ENCODE results near the gene TSHR.
A peak's percentile ranks its signal among the peaks of the same experiment; 100 is the strongest.
"Not testable (repeated sequence)": the region's sequence is repeated elsewhere in the genome, so short reads cannot be mapped to it uniquely, and the experiment has no call there.

Gene TSHR

DNA sequence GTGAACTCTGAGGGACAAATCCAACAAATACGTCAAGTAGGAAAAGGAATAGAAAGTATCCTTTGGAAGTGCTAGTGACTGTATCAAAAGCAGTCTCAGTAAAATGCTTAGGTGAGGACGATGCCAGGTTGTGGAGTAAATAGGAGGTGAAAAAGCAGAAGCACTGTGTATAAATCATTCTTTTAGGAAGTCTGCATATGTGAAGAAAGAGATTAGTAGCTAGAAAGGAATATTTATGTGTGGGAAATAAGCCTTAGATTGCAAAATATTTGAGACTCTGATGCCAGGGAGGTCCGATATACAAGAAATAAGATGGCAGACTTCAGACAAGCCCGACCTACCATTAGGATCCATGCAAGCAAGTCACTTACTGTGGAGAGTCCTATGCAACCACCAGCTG lies 21.7 kb upstream of the TSHR start:
- H3K4me1 Mint-ChIP-seq: peaks cover 46% of the 10 kb centered on the region
- peak overlapping the region; percentile 80 for H3K27ac Mint-ChIP-seq (ENCODE audit: low read depth)
- no peak for DNase-seq (ENCODE audit: low spot score in 2 of 2)

DNA sequence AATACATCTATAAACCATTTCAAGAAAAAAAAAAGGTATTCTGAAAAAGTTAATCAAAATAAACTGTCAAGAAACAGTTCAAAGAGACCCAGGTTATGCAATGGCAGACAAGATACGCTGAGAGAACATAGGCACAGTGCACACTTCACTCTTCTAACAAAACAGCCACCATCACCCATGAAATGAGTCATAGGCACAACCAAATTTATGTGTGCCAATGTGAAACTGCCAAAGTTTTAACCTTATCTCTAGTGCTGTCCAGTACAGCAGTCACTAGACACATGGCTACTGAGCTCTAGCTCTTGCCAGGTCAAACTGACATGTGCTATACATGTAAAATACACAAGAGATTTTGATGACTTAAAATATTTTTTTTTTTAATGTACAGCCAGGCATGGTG lies 15.3 kb upstream of the TSHR start:
- DNase-seq (ENCODE audit: low spot score in 2 of 2): no peak
- Mint-ChIP-seq H3K9me3 (no peaks in the 10 kb centered on the region), H3K36me3 (ENCODE audit: insufficient read depth) (peaks cover 4% of the 10 kb centered on the region), H3K27ac (ENCODE audit: low read depth) (no peak overlapping the region), H3K4me3 (no peak overlapping the region), H3K4me1 (peaks cover 28% of the 10 kb centered on the region), H3K27me3 (no peaks in the 10 kb centered on the region)
- peak; percentile 30 for ATAC-seq (replicated peaks; ENCODE audit: extremely low read depth, poor library complexity, severe bottlenecking)

More for the DNA sequence above, 21.7 kb upstream of the TSHR start:
- Mint-ChIP-seq H3K27me3 (no peaks in the 10 kb centered on the region), H3K4me3 (no peak overlapping the region), H3K36me3 (ENCODE audit: insufficient read depth) (peaks cover 12% of the 10 kb centered on the region), H3K9me3 (no peaks in the 10 kb centered on the region)
- ATAC-seq (replicated peaks; ENCODE audit: extremely low read depth, poor library complexity, severe bottlenecking): no peak

DNA sequence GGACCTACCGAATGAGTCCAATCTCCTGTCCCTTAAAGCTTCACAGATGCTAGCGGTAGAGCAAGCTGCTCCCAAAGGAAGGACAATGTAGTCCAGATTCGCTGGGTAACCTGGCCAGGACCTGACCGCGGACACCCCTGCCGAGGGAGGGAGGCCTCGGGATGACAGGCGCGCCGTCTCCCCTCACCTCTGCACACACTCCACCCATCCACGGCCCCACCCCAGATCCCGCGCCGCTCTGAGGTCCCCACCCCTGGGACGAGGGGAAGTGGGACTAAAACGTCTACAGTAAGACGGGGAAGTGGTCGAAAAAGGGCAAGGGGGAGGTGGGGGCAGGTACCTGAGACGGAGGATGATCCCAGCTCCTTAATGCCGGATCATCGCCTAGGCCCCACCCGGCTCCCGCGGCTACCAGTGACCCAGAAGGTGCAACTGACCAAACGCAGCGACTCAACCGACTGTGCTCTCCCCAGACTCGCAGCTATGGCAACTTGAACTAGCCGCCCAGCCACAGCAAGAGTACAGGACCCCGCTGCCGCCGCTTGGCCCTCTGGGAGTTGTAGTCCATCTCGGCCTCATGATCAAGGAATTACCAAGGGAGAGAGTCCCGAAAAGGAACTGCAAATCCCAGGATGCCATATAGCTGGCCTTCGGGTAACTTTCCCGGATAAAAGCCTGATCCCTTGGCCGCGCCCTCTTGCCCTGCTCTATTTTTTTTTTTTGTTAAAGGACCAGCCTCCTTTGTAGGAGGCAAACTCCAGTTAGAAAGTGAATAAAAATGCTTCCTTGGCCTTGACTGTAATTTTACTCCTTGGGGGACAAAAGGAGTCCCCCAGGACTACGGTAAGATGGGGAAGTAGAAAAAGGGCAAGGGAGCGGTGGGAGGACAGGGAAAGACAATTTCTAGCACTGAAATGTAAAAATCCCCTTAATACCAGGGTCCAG lies 13.9 kb upstream of the TSHR start, which contains the start of gene CEP128:
TSS of gene CEP128 (minus strand) at position 498 of the 945 bp plus-strand sequence.
- ATAC-seq (replicated peaks; ENCODE audit: extremely low read depth, poor library complexity, severe bottlenecking) (peak; percentile 82), DNase-seq (ENCODE audit: low spot score in 2 of 2) (peak; percentile 63 to 64)
- no peaks in the 10 kb centered on the region for H3K9me3 Mint-ChIP-seq
- H3K4me3 Mint-ChIP-seq: peak within 1 kb of the TSS; percentile 85
- H3K27ac Mint-ChIP-seq (ENCODE audit: low read depth): peak within 1 kb of the TSS; percentile 89
- no peaks in the 10 kb centered on the region for H3K27me3 Mint-ChIP-seq
- peaks cover 2% of the 10 kb centered on the region for H3K36me3 Mint-ChIP-seq (ENCODE audit: insufficient read depth)
- H3K4me1 Mint-ChIP-seq: peaks cover 28% of the 10 kb centered on the region

DNA sequence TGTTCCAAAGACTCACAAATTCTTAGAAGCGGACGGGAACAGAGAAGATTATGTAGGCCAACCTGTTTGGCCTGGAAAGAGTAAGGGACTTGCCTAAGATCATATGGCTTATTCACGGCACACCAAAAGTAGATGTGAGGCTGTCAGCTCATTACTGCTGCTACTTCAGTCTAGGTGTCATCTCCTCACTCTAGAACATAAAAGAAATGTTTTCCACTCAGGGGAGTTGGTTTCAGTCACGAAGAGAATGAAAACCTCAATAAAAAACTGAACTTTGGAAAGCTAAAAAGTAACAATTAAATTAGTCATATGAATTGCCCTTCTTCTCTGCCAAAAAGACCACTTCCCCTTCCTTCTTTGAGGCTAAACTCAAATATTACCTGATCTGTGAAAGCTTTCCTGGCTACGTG lies 13.2 kb upstream of the TSHR start:
- H3K27me3 Mint-ChIP-seq: no peaks in the 10 kb centered on the region
- H3K36me3 Mint-ChIP-seq (ENCODE audit: insufficient read depth): peaks cover 2% of the 10 kb centered on the region
- ATAC-seq (replicated peaks; ENCODE audit: extremely low read depth, poor library complexity, severe bottlenecking): peak; percentile 67
- H3K4me3 Mint-ChIP-seq: peak overlapping the region; percentile 85
- peak overlapping the region; percentile 89 for H3K27ac Mint-ChIP-seq (ENCODE audit: low read depth)
- H3K4me1 Mint-ChIP-seq: peaks cover 28% of the 10 kb centered on the region
- DNase-seq (ENCODE audit: low spot score in 2 of 2): no peak
- no peaks in the 10 kb centered on the region for H3K9me3 Mint-ChIP-seq

DNA sequence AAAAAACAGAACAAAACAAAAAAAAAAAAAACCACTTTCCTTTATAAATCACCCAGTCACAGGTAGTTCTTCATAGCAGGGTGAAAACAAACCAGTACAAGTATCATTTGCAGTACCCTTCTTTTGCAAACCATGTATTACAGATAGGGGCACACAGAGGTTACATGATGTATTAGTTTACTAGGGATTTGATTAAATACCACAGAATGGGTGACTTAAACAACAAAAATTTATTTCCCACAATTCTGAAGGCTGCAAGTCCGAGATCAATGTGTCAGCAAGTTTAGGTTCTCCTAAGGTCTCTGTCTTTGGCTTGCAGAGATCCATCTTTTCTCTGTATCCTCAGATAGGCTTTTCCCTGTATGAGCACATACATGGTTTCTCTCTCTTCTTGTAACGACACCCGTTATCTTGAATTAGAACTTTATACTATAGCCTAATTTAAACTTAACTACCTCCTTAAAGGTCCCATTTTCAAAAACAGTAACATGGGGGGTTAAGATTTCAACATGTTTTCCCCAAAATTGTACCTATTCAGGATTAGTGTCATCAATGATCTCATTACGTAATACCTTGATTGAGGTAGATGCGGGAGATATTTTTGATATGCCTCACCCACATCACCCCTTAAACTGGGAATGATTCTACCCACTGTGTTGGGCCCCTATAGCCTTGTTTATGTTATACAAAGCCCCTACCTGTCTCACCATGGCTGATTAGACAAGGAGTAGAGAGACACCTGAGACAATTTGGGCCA lies 10.4 kb upstream of the TSHR start:
- no peak for ATAC-seq (replicated peaks; ENCODE audit: extremely low read depth, poor library complexity, severe bottlenecking)
- peaks cover 22% of the 10 kb centered on the region for H3K4me1 Mint-ChIP-seq
- H3K27me3 Mint-ChIP-seq: no peaks in the 10 kb centered on the region
- H3K9me3 Mint-ChIP-seq: no peaks in the 10 kb centered on the region
- H3K36me3 Mint-ChIP-seq (ENCODE audit: insufficient read depth): peaks cover 4% of the 10 kb centered on the region
- H3K27ac Mint-ChIP-seq (ENCODE audit: low read depth): no peak overlapping the region
- H3K4me3 Mint-ChIP-seq: no peak overlapping the region
- DNase-seq (ENCODE audit: low spot score in 2 of 2): no peak

DNA sequence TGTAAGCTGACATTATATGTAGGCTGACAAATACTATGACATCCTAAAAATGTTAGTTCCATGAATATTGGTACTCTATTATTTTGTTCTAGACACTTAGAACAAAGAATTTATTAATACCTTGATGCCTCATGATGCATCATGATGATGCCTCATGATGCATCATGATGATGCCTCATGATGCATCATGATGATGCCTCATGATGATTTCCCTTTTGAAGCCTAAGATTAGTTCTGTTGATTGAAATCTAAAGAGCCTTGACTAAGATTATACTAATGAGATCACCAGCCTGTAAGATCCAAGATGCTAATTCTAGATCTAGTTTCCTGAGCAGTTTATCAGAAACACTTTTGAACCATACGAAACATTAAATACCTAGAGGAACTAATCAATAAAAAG lies 9.2 kb upstream of the TSHR start:
- H3K9me3 Mint-ChIP-seq: no peaks in the 10 kb centered on the region
- H3K4me1 Mint-ChIP-seq: peaks cover 16% of the 10 kb centered on the region
- H3K27ac Mint-ChIP-seq (ENCODE audit: low read depth): no peak overlapping the region
- ATAC-seq (replicated peaks; ENCODE audit: extremely low read depth, poor library complexity, severe bottlenecking) (no peak), DNase-seq (ENCODE audit: low spot score in 2 of 2) (no peak)
- H3K36me3 Mint-ChIP-seq (ENCODE audit: insufficient read depth): peaks cover 4% of the 10 kb centered on the region
- no peaks in the 10 kb centered on the region for H3K27me3 Mint-ChIP-seq
- no peak overlapping the region for H3K4me3 Mint-ChIP-seq

DNA sequence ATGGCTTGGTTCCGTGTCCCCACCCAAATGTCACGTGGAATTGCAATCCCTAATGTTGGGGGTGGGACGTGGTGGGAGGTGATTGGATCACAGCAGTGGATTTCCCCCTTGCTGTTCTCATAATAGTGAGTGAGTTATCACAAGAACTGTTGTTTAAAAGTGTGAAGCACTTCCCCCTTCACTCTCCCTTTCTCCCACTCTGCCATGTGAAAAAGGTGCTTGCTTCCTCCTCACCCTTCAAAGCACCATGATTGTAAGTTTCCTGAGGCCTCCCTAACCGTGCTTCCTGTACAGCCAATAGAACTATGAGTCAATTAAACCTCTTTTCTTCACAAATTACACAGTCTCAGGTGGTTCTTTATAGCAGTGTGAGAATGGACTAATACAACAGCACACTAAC lies 8.6 kb upstream of the TSHR start:
- H3K36me3 Mint-ChIP-seq (ENCODE audit: insufficient read depth): peaks cover 4% of the 10 kb centered on the region
- no peaks in the 10 kb centered on the region for H3K9me3 Mint-ChIP-seq
- H3K4me1 Mint-ChIP-seq: peaks cover 13% of the 10 kb centered on the region
- H3K27me3 Mint-ChIP-seq: no peaks in the 10 kb centered on the region
- no peak overlapping the region for H3K4me3 Mint-ChIP-seq
- no peak overlapping the region for H3K27ac Mint-ChIP-seq (ENCODE audit: low read depth)
- DNase-seq (ENCODE audit: low spot score in 2 of 2): no peak
- ATAC-seq (replicated peaks; ENCODE audit: extremely low read depth, poor library complexity, severe bottlenecking): no peak

DNA sequence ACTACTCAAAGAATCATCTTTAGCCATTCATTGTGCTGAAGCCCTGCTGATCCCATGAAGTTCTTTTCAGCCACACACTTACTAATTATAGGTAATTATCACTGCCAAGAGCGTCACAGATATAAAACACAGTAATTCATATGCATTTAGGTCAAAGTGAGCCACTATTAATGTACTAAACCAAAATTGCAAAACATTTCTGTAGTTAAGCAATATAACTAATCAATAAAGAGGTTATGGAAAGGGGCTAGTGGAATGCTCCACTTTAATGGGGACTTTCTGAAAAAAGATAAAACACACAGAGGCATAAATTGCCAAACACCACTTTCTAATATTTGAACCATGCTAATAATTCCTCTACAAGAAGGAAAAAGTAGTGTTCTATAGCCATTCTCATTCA lies 7.1 kb upstream of the TSHR start:
- Mint-ChIP-seq H3K27me3 (no peaks in the 10 kb centered on the region), H3K27ac (ENCODE audit: low read depth) (no peak overlapping the region), H3K36me3 (ENCODE audit: insufficient read depth) (peaks cover 2% of the 10 kb centered on the region), H3K4me3 (no peak overlapping the region), H3K9me3 (no peaks in the 10 kb centered on the region), H3K4me1 (no peaks in the 10 kb centered on the region)
- DNase-seq (ENCODE audit: low spot score in 2 of 2): no peak
- no peak for ATAC-seq (replicated peaks; ENCODE audit: extremely low read depth, poor library complexity, severe bottlenecking)

DNA sequence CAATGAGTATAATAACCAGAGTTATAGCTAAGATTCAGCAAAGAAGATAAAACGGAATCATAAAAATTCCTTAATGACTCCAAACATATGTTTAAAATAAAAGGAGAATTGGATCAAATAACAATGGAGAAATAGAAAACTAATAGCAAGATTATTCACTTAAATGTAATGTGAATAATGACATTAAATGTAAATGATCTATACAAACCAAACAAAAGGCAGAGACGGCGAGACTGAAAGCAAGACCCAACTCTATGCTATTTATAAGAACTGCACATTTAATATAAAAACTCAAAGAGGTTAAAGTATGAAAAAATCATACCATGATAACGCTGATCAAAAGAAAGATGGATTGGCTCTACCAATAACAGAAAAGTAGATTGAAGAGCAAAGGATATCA lies 3.9 kb upstream of the TSHR start:
- no peak overlapping the region for H3K4me3 Mint-ChIP-seq
- DNase-seq (ENCODE audit: low spot score in 2 of 2) (no peak), ATAC-seq (replicated peaks; ENCODE audit: extremely low read depth, poor library complexity, severe bottlenecking) (no peak)
- no peaks in the 10 kb centered on the region for H3K9me3 Mint-ChIP-seq
- peaks cover 2% of the 10 kb centered on the region for H3K36me3 Mint-ChIP-seq (ENCODE audit: insufficient read depth)
- no peak overlapping the region for H3K27ac Mint-ChIP-seq (ENCODE audit: low read depth)
- no peaks in the 10 kb centered on the region for H3K27me3 Mint-ChIP-seq
- peaks cover 14% of the 10 kb centered on the region for H3K4me1 Mint-ChIP-seq

DNA sequence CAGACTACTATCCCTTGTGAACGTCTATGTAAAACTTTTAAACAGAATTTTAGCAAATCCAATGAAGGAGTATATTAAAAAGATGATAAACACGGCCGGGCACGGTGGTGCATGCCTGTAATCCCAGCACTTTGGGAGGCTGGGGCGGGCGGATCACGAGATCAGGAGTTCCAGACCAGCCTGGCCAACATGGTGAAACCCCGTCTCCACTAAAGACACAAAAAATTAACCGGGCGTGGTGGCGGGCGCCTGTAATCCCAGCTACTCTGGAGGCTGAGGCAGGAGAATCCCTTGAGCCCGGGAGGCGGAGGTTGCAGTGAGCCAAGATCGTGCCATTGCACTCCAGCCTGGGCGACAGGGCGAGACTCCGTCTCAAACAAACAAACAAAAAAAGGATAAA lies 2.2 kb upstream of the TSHR start:
- ATAC-seq (replicated peaks; ENCODE audit: extremely low read depth, poor library complexity, severe bottlenecking); H3K36me3 Mint-ChIP-seq (ENCODE audit: insufficient read depth); DNase-seq (ENCODE audit: low spot score in 2 of 2); H3K27ac Mint-ChIP-seq (ENCODE audit: low read depth); H3K9me3 Mint-ChIP-seq; H3K4me3 Mint-ChIP-seq; H3K27me3 Mint-ChIP-seq: not testable (repeated sequence)
- peaks cover 22% of the 10 kb centered on the region for H3K4me1 Mint-ChIP-seq

DNA sequence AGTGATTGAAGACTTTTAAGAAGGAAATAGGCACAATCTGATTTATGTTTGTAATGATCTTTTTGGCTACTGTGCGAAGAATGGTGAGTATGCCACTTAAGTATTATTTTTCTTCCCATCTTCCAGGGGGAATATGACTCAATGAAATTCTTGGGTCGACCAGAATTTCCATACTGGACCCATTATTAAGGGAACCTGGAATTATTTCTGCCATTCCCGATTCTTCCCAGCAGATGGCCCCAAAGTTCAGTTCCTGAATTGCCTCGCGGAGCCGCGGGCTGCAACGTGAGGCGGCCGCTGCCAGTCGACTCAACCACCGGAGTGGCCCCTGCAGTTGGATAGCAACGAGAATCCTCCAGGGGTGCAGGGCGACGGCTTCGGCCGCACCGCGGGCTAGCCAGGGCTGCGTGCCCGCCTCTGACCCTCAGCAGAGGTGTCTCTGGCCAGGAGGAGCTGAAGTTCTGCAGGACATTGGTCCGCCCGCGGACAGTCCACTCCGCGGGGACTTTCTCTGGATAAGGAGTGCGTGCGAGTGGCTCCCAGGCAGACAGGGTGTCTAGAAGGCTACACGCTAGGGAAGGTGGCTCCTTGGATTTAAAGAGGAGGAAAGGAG lies 628 bp upstream of the TSHR start:
- H3K9me3 Mint-ChIP-seq: no peaks in the 10 kb centered on the region
- H3K27me3 Mint-ChIP-seq: no peaks in the 10 kb centered on the region
- peaks cover 38% of the 10 kb centered on the region for H3K4me1 Mint-ChIP-seq
- peak; percentile 65 for DNase-seq (ENCODE audit: low spot score in 2 of 2)
- peak overlapping the region; percentile 97 for H3K4me3 Mint-ChIP-seq
- peak overlapping the region; percentile 88 for H3K27ac Mint-ChIP-seq (ENCODE audit: low read depth)
- peaks cover 2% of the 10 kb centered on the region for H3K36me3 Mint-ChIP-seq (ENCODE audit: insufficient read depth)
- ATAC-seq (replicated peaks; ENCODE audit: extremely low read depth, poor library complexity, severe bottlenecking): peak; percentile 35

DNA sequence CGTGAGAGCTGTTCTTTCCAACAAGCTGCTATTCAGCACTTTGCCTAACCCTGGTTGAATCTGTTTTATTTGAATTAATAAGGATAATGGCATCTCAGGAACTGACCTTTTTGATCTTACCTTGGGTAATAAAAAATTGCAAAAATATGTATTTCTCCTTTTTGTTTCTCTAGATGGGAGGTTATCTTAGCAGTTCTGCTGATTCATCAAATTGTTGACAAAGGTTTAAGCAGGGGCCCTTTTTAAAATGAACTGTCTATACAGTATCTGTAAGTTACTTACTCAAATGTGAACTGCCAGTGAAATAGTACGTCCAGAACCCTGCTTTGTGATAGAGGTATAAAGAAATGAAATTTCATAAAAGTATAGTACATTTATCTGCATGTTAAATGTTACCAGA lies 681 bp downstream of the TSHR start:
- peaks cover 2% of the 10 kb centered on the region for H3K36me3 Mint-ChIP-seq (ENCODE audit: insufficient read depth)
- H3K4me1 Mint-ChIP-seq: peaks cover 44% of the 10 kb centered on the region
- no peaks in the 10 kb centered on the region for H3K9me3 Mint-ChIP-seq
- no peaks in the 10 kb centered on the region for H3K27me3 Mint-ChIP-seq
- no peak for ATAC-seq (replicated peaks; ENCODE audit: extremely low read depth, poor library complexity, severe bottlenecking)
- DNase-seq (ENCODE audit: low spot score in 2 of 2): no peak
- no peak overlapping the region for H3K27ac Mint-ChIP-seq (ENCODE audit: low read depth)
- H3K4me3 Mint-ChIP-seq: peak overlapping the region; percentile 97

All from central memory CD8-positive, alpha-beta T cell (primary cell).